Transverse colon (tissue), 4 donors: ENCODE results near the gene SPATS1. TPM values are rescaled to one million over a fixed set of nuclear protein-coding genes. Genes with fewer than 3 reads are reported as not detected.

Source experiments
- DNase-seq: peaks from one replicate; pipeline ENCODE4 v3.0.0-alpha.2; 2019
- H3K27ac ChIP-seq, 4 donors: fragments of 200-600 bp; sonication (generic); 2 replicates each; pipeline ENCODE4 v1.5.1; 2016 to 2018; ENCODE audit warnings: inconsistent platforms in 4 of 4
- H3K27me3 ChIP-seq: fragments of 200-600 bp; sonication (generic); 2 replicates; pipeline ENCODE4 v1.5.1; 2017; ENCODE audit warnings: inconsistent platforms
- H3K36me3 ChIP-seq, 4 donors: fragments of 200-600 bp; sonication (generic); 2 replicates each; pipeline ENCODE4 v1.5.1; 2017 to 2019; ENCODE audit warnings: inconsistent platforms in 4 of 4
- H3K4me1 ChIP-seq, 4 donors: fragments of 200-600 bp; sonication (generic); 2 replicates each; pipeline ENCODE4 v1.5.1; 2017 to 2020; ENCODE audit warnings: inconsistent platforms in 4 of 4
- H3K4me3 ChIP-seq, 4 donors: fragments of 200-600 bp; sonication (generic); 1 replicate in 1 of 4; 2 replicates in 3 of 4; pipeline versions ENCODE4 v1.5.1 to v1.6.1; 2017 to 2019; ENCODE audit warnings: inconsistent platforms in 4 of 4
- H3K9me3 ChIP-seq, 2 donors: fragments of 200-600 bp; sonication (generic); 2 replicates each; pipeline ENCODE4 v1.5.1; 2017 to 2019; ENCODE audit warnings: inconsistent platforms in 2 of 2
- CTCF ChIP-seq, 5 experiments: fragments of 200-600 bp in 3 of 5; fragments of 450-650 bp in 2 of 5; sonication (generic) in 3 of 5; IDR thresholded peaks; 1 replicate in 2 of 5; 2 replicates in 3 of 5; pipeline ENCODE4 v1.5.1; 2016 to 2017; ENCODE audit warnings: antibody characterized with exemption in 5 of 5, inconsistent platforms in 3 of 5, mild to moderate bottlenecking in 2 of 5, moderate library complexity in 1 of 5
- EP300 ChIP-seq: sonication (generic); formaldehyde crosslinking; IDR thresholded peaks from one replicate; pipeline ENCODE4 v1.6.1; 2017; ENCODE audit warnings: antibody characterized with exemption, low read depth
- POLR2A ChIP-seq: fragments of 450-650 bp; IDR thresholded peaks from one replicate; pipeline ENCODE4 v1.6.1; 2016; ENCODE audit warnings: antibody characterized with exemption, mild to moderate bottlenecking, moderate library complexity
- POLR2AphosphoS5 ChIP-seq, 3 donors: sonication (generic); formaldehyde crosslinking; IDR thresholded peaks; one replicate each; pipeline ENCODE4 v1.6.1; 2016; ENCODE audit warnings: antibody characterized with exemption in 3 of 3
- WGBS, 2 donors: methylation state at CpG; one replicate each; pipeline ENCODE4 v1.1.5; 2018; ENCODE audit warnings: low coverage in 1 of 2; 5-methylcytosine and 5-hydroxymethylcytosine counted together
- in situ Hi-C, 4 donors: fragments of 200-750 bp; cut with MboI; loops; one replicate each; pipeline versions ENCODE4 v1.15.0 to v1.15.1; 2017; ENCODE audit warnings: low sequenced_read_pairs in 3 of 4, low pct_ligation_motif_present in 1 of 4, low pct_unique_long_range_greater_than_20kb in 1 of 4
- intact Hi-C: fragments of 100-400 bp; cut with DNase I; formaldehyde crosslinking; loops from one replicate; pipeline ENCODE4 v1.15.1; 2023; ENCODE audit warnings: low total_unique reads
- total RNA-seq, 4 donors: library from RNA; depleted of rRNA; stranded (reverse); fragments of >200 nt; gene quantifications; one replicate each; pipeline ENCODE4 v1.1.0, GENCODE V29; 2016

Gene SPATS1
- total RNA-seq, 4 donors from 2014 or later = not detected

- peaks cover 0 to 29% (median 11%) of the 10 kb centered on the region in 4 donors for H3K36me3 ChIP-seq
- H3K9me3 ChIP-seq = no peaks in the 10 kb centered on the region
- peaks cover 25% of the 10 kb centered on the region for H3K27me3 ChIP-seq
- in situ Hi-C loops = no loop called here
- H3K27ac ChIP-seq = no peak overlapping the region
- no peak for DNase-seq
- H3K4me1 ChIP-seq = peaks cover 6 to 16% (median 14%) of the 10 kb centered on the region in 4 donors
- no peak overlapping the region for H3K4me3 ChIP-seq
- TF ChIP-seq POLR2AphosphoS5 (IDR thresholded peaks at IDR 0.05) (no peak), EP300 (no peak), CTCF (IDR thresholded peaks at IDR 0.05) (no peak), POLR2A (no peak)
- 94 to 100% methylated on average over 3 to 7 of the region's 8 CpGs for WGBS, 2 donors
- intact Hi-C loops = no loop called here
Observed at GRCh38 chr6:44301106-44301505, 41.3 kb upstream of the SPATS1 start.

- intact Hi-C loops (no loop called here), in situ Hi-C loops (no loop called here)
- TF ChIP-seq POLR2A = no peak
- no peak for TF ChIP-seq EP300
- no peak for TF ChIP-seq POLR2AphosphoS5 (IDR thresholded peaks at IDR 0.05)
- no peak for TF ChIP-seq CTCF (IDR thresholded peaks at IDR 0.05)
- Histone ChIP-seq H3K4me1 (peaks cover 6 to 14% (median 12%) of the 10 kb centered on the region in 4 donors), H3K4me3 (no peak overlapping the region), H3K9me3 (no peaks in the 10 kb centered on the region), H3K27me3 (peaks cover 16% of the 10 kb centered on the region), H3K27ac (no peak overlapping the region), H3K36me3 (peaks cover 0 to 29% (median 11%) of the 10 kb centered on the region in 4 donors)
- no peak for DNase-seq
- WGBS, 2 donors = 86 to 100% methylated on average over 1 to 10 of the region's 14 CpGs
Observed at GRCh38 chr6:44301782-44302564, 40.5 kb upstream of the SPATS1 start.

GRCh38 chr6:44302856-44303255 is 39.6 kb upstream of the SPATS1 start:
- peaks cover 7% of the 10 kb centered on the region for H3K27me3 ChIP-seq
- no peaks in the 10 kb centered on the region for H3K9me3 ChIP-seq
- TF ChIP-seq CTCF (IDR thresholded peaks at IDR 0.05) = no peak
- no peak for TF ChIP-seq EP300
- TF ChIP-seq POLR2AphosphoS5 (IDR thresholded peaks at IDR 0.05) = no peak
- no peak for TF ChIP-seq POLR2A
- H3K4me3 ChIP-seq = no peak overlapping the region
- peaks cover 0 to 29% (median 11%) of the 10 kb centered on the region in 4 donors for H3K36me3 ChIP-seq
- DNase-seq = no peak
- intact Hi-C loops (no loop called here), in situ Hi-C loops (no loop called here)
- 95% methylated on average over 12 of the region's 12 CpGs; no CpG with 5 or more reads in 1 of the 2 donors for WGBS, 2 donors
- H3K27ac ChIP-seq = no peak overlapping the region
- peaks cover 0 to 5% (median 3%) of the 10 kb centered on the region in 4 donors for H3K4me1 ChIP-seq

DNA sequence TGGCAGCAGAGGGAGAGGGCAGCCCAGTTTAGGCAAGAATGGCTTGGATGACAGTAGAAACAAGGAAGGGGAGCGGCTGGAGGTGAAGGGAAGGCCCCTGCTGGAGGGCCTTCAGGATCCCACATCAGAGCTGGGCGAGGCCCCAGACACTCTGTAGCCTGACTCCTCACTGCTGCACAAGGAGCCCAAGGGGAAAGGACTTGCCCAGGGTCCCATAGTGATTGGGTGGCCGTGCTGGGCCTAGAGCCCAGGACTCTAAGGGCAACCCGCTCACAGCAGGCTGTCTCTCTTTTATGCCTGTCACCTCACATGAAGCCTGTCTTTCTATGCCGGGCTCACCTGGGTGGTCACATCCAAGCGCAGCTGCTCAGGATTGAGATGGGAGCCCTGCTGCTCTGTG is 38.6 kb upstream of the SPATS1 start:
- H3K36me3 ChIP-seq = peaks cover 0 to 29% (median 11%) of the 10 kb centered on the region in 4 donors
- in situ Hi-C loops = no loop called here

More for the DNA sequence above, 38.6 kb upstream of the SPATS1 start:
- Histone ChIP-seq H3K4me3 (no peak overlapping the region), H3K27me3 (no peaks in the 10 kb centered on the region), H3K9me3 (no peaks in the 10 kb centered on the region), H3K27ac (no peak overlapping the region), H3K4me1 (no peaks in the 10 kb centered on the region)
- intact Hi-C loops = no loop called here
- TF ChIP-seq POLR2A (no peak), EP300 (no peak), CTCF (IDR thresholded peaks at IDR 0.05) (no peak), POLR2AphosphoS5 (IDR thresholded peaks at IDR 0.05) (no peak)
- WGBS, 2 donors = 93% methylated on average over 5 of the region's 6 CpGs; no CpG with 5 or more reads in 1 of the 2 donors
- no peak for DNase-seq
